Measurements from ENCODE around the gene CER1. TPM values are rescaled to one million over a fixed set of nuclear protein-coding genes. Genes with fewer than 3 reads are reported as not detected.

CER1 gene
- total RNA-seq, 1 experiment from 2014 or later, result not detected

- ChIA-PET POLR2A (no interaction called here), CTCF (no interaction called here), RAD21 (ENCODE audit: low non-redundant PET in 1 of 2, low total read pairs in 2 of 2, uncharacterized antibody in 2 of 2, unreplicated experiment in 2 of 2) (no interaction called here)
- intact Hi-C loops (cut with micrococcal nuclease), result no loop called here
- Histone ChIP-seq H3K36me3 (ENCODE audit: control insufficient read depth in 1 of 2, insufficient read depth in 2 of 2, low read length in 2 of 2) (peaks cover 0 to 10% of the 10 kb centered on the region in 2 experiments; a peak in 2 of 4 replicates), H3K4me3 (replicated peaks in 1 of 2; ENCODE audit: low read depth in 1 of 2, low read length in 2 of 2) (no peak overlapping the region), H3K9ac (ENCODE audit: low read length) (no peak overlapping the region), H3K4me1 (ENCODE audit: control insufficient read depth in 1 of 2, insufficient read depth in 2 of 2, low read length in 2 of 2) (peaks cover 0 to 1% of the 10 kb centered on the region in 2 experiments; a peak in 1 of 4 replicates), H2AFZ (ENCODE audit: low read depth, low read length, poor library complexity, severe bottlenecking) (no peak overlapping the region), H4K20me1 (ENCODE audit: insufficient read depth) (no peaks in the 10 kb centered on the region), H3K9me2 (ENCODE audit: insufficient read depth) (no peaks in the 10 kb centered on the region), H3K9me3 (ENCODE audit: control insufficient read depth in 1 of 2, insufficient read depth in 1 of 2, low read depth in 1 of 2, low read length in 2 of 2) (no peaks in the 10 kb centered on the region), H3K27me3 (ENCODE audit: insufficient read depth, low read length) (no peaks in the 10 kb centered on the region), H3K4me2 (ENCODE audit: low read length) (no peak overlapping the region), H3K79me2 (ENCODE audit: insufficient read depth, low read length) (peaks cover 5% of the 10 kb centered on the region), H3K27ac (ENCODE audit: low read depth, low read length) (no peak overlapping the region)
- no peak for TF ChIP-seq JUND (IDR thresholded peaks at IDR 0.05)
- no peak for TF ChIP-seq ELF1 (IDR thresholded peaks at IDR 0.05; ENCODE audit: borderline replicate concordance, low read depth)
- no peak for TF ChIP-seq POLR2A (IDR thresholded peaks at IDR 0.05; ENCODE audit: borderline replicate concordance, extremely low read depth, insufficient read depth, insufficient read length)
- no peak for TF ChIP-seq ZNF274 (IDR thresholded peaks at IDR 0.05; ENCODE audit: low read depth, low read length)
- TF ChIP-seq REST (IDR thresholded peaks at IDR 0.05; ENCODE audit: low read depth), result no peak
- TF ChIP-seq ATF3 (IDR thresholded peaks at IDR 0.05), result no peak
- ATAC-seq, result no peak
- no peak for DNase-seq (ENCODE audit: low read depth, low spot score)
- BruUV-seq (replicated peaks), result no TSS peak
Observed at GRCh38 chr9:14687042-14687719, 35.4 kb downstream of the CER1 start.

Measured in HCT116 (cell line).